ENCODE measurements around the gene DGKH.

DGKH gene

DNA sequence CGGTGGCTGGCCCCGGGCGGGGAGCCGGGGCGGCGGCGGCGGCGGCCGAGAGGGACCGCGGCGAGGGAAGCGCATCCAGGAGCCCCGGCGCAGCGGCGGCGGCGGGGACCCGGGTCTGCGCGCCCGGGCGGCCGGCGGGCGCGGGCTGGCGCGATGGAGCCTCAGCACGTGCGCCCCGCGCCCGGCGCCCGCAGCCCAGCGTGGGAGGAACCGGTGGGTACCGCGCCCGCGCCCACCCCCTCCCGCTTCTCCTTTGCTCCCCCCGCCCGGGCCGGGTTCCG lies 7.8 kb upstream of the DGKH start:
- FAIRE-seq, result no peak
- no peak for DNase-seq (ENCODE audit: extremely low spot score, insufficient read length, low read depth)

DNA sequence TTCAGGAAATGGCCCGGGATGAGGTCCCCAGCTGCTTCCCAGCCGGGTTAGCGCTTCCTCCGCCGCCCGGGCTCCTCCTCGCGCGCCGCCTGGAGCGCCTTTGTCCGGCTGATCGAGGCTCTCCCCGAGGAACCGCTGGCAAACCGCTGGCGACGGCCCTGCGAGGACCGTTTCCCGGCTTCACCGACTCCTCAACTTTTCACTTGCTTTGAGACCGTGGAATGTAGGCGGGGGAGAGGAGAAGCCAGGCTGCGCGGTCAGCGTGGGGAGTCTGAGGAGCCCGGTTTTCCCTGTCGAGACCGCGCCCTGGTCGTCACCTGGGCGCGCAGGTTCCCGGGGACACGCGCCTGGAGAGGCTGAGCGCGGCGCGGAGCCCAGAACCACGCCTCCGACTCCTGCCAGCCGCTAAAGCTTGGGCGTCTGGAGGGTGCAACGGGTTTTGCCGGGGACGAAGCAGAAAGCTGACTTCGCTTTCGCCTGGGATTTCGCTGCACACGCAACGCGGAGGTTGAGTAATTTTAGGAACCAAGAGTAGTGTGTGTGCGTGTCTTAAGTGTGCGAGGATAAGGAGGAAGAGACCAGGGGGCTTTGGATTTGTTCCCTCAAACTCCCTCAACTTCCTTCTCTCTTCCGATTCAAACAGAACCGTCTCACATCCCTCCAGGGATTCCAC lies 7.3 kb upstream of the DGKH start:
- peak; percentile 17 for DNase-seq (ENCODE audit: extremely low spot score, insufficient read length, low read depth)
- FAIRE-seq, result no peak

DNA sequence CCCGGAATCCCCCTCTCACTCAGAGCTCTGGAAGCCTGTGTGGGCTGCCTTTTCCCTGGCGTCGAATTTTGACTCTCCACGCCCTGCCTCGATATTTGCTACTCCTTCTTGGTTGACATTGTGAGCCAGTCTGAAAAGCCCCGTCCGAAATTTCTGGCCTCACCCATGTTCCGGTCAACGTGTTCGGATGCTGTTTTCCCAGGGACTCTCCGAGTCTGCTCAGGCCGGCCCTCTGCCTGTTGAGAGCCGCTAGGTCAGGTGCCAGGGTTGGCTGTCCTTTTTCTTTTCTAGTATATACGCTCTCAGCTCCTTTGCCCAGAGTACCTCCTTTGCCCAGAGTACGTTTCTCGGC lies 6.8 kb upstream of the DGKH start:
- peak; percentile 9 for DNase-seq (ENCODE audit: extremely low spot score, insufficient read length, low read depth)
- FAIRE-seq, result peak; percentile 84

DNA sequence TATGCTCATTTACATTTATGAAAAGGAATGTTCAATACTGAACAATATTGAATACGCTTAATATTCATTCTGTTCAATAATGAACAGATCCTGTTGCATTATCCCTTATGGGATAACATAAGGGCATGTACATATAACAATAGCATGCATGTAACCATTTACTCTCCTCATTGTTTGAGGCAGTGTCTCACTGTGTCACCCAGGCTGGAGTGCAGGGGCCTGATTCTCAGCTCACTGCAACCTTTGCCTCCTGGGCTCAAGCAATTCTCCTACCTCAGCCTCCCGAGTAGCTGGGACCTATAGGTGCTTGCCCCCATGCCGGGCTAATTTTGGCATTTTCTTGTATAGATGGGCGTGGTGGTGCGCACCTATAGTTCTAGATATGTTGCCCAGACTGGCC lies 4.8 kb upstream of the DGKH start:
- DNase-seq (ENCODE audit: extremely low spot score, insufficient read length, low read depth) (no peak), FAIRE-seq (no peak)

DNA sequence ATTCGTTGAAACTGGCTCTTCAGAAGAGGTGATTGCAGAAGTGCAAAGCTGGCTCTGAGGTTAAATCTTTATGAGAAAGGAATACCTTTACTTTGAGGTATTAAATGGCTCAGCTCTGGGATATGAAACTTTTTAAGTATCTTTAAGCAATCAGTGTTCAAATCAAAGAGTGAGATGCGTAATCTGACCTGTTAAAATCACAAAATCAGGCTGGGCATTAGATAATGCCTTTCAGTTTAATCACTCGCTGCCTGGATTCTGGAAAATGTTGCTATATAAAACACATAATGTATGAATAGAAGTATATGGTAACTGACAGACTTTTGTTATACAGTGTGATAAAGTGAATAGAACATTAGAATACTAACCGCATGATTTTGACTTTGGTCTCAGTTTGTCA lies 2.0 kb upstream of the DGKH start:
- no peak for FAIRE-seq

DNA sequence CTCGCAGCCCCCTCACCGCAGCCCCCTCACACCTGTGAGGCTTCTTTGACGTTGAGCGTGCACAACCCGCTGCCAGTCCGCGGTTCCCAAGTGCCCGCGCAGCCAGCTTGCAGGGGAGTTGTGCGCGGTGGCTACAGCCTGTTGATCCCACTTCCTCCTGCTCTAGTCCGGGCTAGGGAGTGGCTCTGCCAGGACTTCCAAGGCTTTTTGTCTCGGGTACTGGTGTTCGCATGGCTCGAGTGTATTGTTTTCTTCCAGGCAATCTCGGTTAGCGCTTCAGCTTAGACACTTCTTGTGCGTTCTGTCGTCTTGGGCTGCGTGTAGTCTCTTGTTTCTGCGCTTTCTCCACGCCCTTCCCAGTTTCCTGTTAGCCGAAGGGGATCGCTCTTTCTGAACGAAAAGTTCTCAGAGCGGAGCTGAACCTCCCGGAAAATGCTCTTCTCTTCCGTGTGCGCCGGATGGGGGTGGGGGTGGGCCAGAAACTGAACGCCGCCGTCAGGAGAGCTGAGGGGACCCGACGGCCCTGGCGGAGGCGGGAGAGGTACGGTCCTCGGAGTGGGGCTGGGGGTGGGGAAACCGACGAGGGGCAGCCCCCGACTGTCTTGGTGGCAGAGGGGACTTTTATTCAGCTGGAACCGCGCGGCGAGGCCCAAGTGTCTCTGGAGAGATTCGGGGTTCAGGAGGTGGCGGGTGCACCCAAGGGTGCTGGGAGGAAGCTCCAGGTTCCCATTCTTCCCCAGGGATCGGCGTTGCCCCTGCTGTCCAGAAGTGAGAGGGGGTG lies 697 bp upstream of the DGKH start:
- DNase-seq (ENCODE audit: extremely low spot score, insufficient read length, low read depth), result peak; percentile 29
- FAIRE-seq, result peak; percentile 77

More for the DNA sequence above, 2.0 kb upstream of the DGKH start:
- no peak for DNase-seq (ENCODE audit: extremely low spot score, insufficient read length, low read depth)

DNA sequence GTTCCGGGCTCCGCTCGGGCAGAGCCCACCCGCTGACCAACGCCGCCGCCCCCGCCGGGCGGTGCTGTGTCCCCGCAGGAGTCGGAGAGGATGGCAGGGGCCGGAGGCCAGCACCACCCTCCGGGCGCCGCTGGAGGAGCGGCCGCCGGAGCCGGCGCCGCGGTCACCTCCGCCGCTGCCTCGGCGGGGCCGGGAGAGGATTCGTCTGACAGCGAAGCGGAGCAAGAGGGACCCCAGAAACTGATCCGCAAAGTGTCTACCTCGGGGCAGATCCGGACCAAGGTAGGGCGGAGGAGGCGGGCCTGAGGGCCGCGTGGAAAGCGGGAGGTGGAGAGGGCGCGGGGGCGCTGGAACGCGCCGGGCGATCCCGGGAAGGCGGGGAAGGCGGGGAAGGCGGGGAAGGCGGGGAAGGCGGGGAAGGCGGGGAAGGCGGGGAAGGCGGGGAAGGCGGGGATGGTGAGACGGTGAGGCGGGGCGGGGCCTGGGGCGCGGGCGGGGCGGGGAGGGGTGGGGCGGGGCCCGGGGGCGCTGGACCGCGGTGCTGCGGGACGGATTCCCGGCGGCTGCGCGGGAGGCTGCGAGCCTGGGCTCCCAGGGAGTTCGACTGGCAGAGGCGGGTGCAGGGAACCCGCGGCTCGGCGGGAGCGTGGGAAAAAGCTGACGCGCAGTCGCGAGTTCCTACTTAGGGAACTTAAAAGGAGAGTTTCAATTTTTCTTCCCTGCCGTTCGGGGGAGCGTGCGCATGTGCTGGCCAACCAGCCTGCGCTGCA lies 421 bp downstream of the DGKH start:
- no peak for FAIRE-seq
- DNase-seq (ENCODE audit: extremely low spot score, insufficient read length, low read depth), result peak; percentile 63

DNA sequence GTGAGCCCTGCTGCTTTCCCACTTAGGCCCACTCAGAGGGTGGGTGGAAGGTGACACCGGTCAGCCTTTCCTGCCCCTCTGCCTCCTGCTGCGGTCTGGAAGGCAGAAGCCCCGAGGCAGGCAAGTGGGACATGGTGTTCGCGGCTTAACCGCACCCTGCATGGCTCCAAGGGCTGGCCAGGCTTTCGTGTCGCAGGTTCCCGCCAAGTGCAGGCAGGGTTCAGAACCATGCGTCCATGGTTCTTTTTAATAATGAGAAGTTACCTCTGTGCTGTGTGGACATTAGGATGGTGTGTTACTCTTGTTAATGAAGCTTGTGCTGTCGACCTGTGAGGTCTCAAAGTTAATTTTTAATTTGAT lies 986 bp downstream of the DGKH start:
- FAIRE-seq, result no peak
- DNase-seq (ENCODE audit: extremely low spot score, insufficient read length, low read depth), result no peak

DNA sequence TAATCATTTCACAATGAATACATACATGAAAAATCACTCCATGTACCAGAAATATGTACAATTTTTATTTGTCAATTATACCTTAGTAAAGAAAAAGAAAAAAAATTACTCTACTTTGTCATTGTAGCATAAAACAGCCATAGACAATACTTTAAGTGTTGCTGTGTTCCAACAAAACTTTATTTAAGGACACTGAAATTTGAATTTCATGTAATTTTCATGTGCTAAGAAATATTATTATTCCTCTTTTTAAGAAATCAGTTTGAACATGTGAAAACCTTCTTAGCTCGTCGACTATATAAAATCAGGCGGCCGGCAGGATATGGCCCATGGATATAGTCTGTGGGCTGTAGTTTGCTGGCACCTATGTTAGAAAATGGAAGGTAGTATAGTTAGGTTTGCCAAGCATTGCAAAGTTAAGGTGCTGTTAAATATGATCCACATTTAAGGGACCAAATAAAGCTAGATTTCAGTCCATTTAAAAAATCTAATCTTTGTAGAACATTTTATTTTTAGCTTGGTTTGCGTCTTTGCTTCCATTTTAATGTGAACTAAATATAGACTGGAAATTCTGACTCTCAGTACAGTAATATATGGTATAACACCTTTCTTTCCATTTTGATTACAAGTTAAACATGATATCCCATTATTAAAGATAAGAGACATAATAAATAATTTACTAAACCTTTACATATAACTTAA lies 6.5 kb downstream of the DGKH start:
- DNase-seq (ENCODE audit: extremely low spot score, insufficient read length, low read depth) (no peak), FAIRE-seq (no peak)

DNA sequence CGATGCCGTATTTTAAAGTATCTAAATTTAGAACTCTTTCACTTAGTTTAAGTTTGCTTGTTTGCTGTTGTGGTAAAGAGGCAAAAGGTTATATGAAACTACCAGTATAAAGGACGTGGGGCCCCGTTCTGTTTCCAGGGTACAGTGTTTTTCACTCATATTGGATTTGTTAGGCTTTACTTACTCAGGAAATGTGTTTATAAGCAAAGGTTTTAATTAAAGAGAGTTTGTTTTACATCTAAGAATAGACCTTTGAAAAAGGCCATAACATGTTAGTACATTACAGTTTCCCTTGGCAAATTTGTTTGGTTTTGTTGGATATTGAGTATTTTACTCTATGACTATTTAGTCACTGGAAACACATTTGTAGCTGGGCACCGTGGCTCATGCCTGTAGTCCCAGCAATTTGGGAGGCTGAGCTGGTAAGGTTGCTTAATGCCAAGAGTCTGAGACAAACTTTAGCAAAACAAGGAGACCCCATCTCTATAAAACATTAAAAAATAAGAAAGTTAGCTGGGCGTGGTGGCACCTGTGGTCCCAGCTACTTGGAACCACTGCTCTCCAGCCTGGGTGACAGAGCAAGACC lies 7.1 kb downstream of the DGKH start:
- FAIRE-seq (no peak), DNase-seq (ENCODE audit: extremely low spot score, insufficient read length, low read depth) (no peak)

DNA sequence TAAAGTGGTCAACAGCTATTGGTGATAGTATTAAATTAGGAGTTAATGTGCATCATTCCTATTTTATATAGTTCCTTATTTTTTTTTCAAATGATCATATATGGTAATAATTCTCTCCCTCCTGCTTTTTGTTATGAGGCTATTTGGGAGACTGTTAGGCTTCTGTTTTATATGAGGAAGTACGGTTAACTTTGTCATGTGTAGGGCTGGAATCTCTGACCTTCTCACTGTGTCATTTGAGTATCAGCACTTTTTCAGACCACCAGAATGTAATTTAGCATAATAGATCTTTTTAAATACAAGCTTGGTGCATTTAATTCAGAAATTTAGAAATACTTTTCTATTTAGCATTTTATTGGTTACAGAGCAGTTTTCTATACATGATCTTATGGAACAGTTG lies 7.7 kb downstream of the DGKH start:
- FAIRE-seq (no peak), DNase-seq (ENCODE audit: extremely low spot score, insufficient read length, low read depth) (no peak)

DNA sequence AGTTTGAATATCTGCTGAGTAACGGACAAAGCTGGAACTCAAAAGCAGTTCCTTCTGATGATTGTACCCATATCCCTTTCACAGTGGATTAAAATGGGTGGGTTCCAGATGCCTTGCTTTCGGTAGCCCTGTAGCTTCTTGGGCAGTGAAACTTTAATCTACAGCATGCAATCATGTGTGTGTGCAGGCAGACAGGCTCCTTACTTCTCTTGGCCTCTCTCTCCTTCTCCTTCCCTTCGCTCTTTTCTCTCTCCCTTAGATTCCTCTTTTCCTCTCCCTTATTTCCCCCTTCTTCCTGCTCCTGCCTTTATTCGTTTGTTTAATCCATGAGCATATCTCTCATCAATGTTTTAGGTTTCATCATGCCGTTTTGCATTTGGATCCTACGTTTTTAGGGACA lies 8.1 kb downstream of the DGKH start:
- FAIRE-seq (no peak), DNase-seq (ENCODE audit: extremely low spot score, insufficient read length, low read depth) (no peak)

DNA sequence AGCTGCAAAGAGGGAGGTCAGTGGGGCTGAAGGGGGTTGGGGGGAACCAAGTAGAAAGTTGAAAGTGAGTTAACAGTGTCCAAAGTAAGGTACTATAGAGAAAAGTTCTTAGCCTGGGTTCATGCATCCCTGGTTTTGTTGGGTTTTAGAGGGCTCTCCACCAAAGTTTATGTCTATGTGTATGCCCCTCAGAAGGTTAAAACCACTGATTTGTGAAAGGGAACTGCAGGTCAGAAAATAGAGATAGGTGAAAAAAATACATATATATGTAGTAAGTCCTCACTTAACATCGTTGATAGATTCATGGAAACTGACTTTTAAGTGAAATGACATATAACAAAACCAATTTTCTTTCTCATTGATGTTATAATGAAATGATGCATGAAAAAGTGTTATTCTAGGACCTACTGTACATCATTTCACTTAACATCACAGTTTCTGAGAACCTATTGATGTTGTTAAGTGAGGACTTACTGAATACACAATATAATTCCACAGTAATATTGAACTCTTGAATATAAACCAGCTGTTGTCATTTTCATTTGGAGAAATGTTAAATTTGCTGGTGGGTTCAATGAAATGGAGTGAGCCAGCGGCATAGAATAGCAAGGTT lies 9.6 kb downstream of the DGKH start:
- DNase-seq (ENCODE audit: extremely low spot score, insufficient read length, low read depth) (no peak), FAIRE-seq (no peak)

DNA sequence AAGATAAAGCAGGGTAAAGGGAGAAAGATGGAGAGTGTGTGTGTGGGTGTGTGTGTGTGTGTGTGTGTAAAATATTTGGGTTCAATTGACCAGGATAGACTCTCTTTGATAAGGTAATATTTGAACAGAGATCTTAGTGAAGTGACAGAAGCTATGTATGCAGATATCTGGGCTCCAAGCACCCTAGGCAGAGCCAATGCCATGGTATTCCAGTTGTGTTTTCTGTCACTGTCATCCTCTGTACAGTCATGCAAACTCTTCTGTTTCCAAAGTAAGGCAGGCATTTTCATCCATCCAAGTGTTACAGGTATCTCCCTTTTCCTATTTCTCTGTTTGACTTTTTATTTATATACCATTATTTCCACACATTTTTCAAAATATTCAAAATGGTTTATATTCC lies 13.5 kb downstream of the DGKH start:
- FAIRE-seq (no peak), DNase-seq (ENCODE audit: extremely low spot score, insufficient read length, low read depth) (no peak)

DNA sequence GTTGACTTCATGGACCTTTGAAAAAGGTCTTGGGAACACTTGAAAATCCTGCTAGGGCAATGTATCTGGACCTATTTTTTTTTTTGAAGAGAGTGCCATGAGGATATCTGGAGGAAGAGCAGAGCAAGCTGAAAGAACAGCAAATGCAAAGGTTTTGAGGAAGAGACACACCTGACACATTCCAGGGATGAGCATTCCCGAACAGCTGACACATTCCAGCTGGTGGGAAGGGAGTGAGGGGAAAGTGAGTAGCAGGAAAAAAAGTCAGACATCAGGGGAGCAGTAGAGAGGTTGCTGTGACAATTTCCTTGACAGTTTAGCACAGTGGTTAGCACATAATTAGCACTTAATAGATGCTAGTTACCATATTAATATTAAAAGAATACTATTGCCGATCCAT lies 14.7 kb downstream of the DGKH start:
- DNase-seq (ENCODE audit: extremely low spot score, insufficient read length, low read depth) (no peak), FAIRE-seq (no peak)

DNA sequence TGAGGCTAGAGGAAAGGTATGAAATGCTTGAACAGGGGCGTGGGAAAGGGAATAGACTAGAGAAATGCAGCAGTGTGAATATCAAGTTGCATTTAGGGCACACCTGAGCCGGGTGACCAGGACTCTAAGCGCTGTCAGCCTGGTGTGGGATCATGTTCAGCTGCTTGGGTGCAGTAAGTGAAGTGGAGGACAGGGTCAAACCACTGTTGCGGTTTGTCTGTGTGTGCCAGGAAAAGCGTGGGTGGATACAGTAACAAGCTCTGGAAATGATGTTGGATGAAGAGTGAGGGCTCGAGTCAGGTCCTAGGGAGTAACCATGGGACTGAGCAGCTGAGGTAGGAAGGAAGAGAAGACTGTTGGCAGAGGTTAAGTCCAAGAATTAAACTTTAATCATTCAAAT lies 15.8 kb downstream of the DGKH start:
- FAIRE-seq, result no peak
- no peak for DNase-seq (ENCODE audit: extremely low spot score, insufficient read length, low read depth)

DNA sequence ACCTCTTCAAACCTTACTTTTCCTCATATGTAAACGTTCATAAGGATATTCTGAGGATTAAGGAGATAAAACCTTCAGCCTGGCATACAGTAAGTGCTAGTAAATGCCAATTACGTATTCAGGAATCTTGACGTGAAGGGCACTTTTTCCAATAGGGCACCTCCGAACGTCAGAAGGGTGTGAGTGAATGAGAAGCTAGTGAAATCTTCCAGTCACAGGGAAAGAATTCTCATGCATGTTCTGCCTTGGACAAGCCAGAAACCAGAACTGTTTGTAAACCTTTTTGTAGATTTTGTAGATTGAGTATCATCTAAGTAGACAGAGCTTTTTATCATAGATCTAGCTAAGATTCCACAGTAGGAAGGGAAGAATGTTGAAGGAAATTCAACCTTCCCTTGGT lies 16.5 kb downstream of the DGKH start:
- no peak for FAIRE-seq
- no peak for DNase-seq (ENCODE audit: extremely low spot score, insufficient read length, low read depth)

DNA sequence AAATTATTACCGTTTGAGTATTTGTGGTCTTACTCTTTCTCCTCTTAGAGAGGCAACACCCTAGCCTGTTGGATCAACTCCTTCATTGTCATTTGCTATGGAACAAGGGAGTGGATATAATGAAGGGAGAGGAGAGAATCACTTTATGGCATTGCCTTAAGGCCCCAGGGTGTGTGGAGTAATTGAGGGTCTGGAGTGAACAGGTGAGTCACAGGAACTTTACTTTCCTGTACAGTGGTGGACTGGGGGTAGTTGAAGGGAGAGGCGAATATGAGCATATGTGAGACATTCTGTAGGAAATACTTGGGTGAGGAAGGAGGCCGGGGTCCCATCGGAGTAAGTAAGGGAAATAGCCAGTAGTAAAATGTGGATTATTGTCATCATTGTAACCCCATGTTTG lies 17.0 kb downstream of the DGKH start:
- FAIRE-seq (no peak), DNase-seq (ENCODE audit: extremely low spot score, insufficient read length, low read depth) (no peak)

DNA sequence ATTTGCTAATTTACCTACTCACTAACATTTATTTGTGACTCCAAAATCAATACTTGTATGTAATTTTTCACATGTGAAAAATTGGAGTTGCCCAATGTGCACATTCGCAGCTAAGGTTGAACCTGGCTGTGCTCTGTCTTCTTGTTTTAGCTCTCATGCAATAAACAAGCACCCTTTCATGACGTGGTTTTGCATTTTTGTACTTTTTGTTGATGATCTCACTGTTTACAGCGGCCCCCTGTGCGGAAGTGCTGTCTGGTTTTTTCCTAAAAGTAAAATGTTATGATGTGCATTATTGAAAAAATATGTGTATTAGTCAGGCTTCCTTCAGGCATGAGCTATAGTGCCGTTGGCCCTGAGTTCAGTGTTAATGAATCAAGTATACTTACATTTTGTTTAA lies 18.1 kb downstream of the DGKH start:
- DNase-seq (ENCODE audit: extremely low spot score, insufficient read length, low read depth), result no peak
- no peak for FAIRE-seq

DNA sequence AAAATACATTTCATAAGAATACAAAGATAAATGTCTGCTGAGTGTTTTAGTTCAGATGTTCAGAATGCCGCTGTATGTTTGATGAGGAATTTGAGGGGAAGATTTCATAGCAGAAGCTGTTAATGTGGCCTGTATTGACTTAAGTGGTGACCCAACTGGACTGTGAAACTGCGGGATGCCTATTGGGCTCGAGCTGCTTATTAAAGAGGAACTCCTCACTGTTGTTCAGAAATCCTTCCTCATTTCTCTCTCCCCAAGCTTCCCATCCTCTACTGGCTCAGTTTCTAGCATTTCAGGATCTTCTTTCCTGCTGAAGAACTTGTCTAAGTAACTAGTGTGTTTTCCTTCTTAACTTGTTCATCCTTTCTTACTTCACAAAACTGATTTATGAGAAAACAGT lies 20.4 kb downstream of the DGKH start:
- DNase-seq (ENCODE audit: extremely low spot score, insufficient read length, low read depth) (no peak), FAIRE-seq (no peak)
